HG03064 (cell line): ENCODE data around the gene CARNS1.

Source experiments
- ATAC-seq: cut with Tn5 transposase; IDR thresholded peaks from one replicate; pipeline ENCODE4 v1.9.1; 2021; ENCODE audit warnings: low read depth; ENCODE audit not compliant: unreplicated experiment

Gene CARNS1

DNA sequence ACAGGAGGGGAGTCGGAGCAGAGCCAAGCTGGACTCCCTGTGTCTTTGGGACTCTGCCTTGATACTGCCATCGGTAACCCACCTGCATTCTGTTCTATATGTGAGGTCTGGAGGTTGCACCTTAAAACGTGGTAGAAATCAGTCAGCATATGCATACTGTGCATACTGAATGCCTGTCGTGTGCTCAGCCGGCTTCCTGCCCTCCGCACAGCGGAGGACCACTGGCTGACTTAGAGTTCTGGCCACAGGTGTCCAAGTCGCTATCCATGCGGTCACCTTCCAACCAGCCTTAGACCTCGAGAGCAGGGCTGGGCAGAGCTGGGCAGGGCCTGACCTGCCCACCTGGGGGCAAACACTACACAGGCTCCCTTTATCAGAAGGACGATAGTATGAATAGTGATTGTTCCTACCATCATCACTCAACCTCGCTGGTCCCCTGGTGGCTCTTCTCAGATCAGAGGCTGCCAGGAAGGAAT, 7.8 kb upstream of the CARNS1 start:
- ATAC-seq, result no peak

- no peak for ATAC-seq
These were observed 6.9 kb upstream of the CARNS1 start for GRCh38 chr11:67408437-67409200.

GRCh38 chr11:67409261-67409666, 6.2 kb upstream of the CARNS1 start:
- ATAC-seq, result no peak

DNA sequence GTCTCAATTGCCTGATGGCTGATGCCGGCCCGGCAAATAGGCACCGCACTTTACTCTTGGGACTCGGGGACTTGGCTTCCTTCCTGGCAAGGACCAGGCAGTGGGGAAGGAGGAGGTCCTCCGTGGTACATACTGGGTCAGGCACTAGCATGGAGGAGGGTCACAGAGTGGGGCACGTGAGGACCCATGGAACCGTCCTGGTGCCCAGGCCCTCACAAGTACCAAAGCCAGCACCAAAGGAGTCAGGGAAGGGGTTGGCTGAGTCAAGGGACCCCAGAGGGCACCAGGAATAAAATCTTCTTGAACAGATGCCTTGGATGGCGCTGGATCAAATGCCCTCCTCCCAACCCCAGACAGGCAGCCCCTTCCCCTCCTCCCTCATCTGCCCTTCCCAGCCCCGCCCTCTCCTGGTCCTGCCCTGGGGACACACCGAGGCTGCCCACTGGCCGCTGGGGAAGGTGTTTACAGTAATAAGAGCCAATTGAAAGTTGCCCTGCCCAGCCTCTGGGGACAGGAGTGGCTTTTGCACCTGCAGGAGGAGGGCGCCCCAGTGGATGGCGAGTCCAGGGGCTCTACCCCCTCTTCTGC, 5.6 kb upstream of the CARNS1 start:
- ATAC-seq, result no peak

DNA sequence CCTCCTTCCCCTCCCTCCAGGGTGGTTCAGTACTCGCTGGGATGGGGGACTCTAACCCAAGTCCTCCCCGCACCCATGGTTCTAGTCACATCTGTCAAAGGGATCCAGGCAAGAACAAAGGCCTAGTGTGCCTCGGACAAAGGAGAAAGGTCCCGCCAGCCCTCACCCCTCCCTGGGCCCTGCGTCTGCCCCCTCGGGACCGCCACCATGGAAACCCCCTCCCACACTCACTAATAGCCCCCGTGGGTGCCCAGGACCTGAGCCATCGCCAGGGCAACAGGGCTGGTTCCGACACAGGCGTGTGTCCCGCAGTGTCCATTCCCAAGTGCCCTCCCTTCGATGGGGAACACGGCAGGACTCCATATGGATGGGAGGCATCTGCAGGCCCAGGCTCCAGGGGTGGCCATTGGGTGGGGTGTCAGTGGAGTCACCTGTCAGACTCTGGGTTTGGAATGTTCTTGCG, 5.1 kb upstream of the CARNS1 start:
- no peak for ATAC-seq

DNA sequence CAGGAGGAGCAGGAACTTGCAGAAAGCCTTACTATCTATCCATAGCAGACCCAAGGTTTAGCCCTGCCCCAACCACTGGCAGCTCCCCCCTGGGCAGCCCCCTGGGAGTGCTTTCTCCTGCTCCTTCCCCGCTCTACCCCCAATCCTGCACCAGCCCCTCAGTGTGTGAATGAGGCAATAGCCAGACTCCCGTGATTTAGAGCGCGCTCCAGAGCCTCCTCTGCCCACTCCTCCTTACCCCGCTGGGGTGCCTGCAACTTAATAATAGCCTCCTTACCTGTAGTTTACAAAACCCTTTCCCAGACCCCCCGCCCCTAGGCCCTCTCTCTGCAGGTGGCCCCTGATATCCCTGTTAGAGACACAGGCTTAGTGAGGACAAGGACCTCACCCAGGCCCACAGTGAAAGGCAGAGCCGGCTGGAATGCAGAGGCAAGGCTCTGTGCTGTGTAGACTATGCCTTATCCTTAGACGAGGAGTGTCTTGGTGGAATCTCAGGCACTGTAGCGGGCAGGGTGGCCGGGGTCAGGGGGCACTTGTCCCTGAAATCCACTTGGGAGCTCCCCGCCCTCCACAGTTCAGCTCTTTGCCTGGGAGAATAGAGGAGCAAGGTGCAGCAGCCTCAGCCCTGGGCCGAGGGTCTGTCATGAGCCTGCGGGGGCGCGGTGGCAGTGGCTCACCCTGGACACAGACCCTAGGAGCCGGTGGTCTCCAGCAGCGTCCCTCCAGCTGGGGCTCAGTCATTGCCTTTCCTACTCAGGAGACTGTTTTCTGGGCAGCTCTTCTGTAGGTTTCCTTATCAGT, 4.3 kb upstream of the CARNS1 start:
- ATAC-seq, result no peak

GRCh38 chr11:67411785-67412152, 3.7 kb upstream of the CARNS1 start:
- ATAC-seq, result no peak

- no peak for ATAC-seq
These were observed 2.8 kb upstream of the CARNS1 start for GRCh38 chr11:67412495-67413179.

DNA sequence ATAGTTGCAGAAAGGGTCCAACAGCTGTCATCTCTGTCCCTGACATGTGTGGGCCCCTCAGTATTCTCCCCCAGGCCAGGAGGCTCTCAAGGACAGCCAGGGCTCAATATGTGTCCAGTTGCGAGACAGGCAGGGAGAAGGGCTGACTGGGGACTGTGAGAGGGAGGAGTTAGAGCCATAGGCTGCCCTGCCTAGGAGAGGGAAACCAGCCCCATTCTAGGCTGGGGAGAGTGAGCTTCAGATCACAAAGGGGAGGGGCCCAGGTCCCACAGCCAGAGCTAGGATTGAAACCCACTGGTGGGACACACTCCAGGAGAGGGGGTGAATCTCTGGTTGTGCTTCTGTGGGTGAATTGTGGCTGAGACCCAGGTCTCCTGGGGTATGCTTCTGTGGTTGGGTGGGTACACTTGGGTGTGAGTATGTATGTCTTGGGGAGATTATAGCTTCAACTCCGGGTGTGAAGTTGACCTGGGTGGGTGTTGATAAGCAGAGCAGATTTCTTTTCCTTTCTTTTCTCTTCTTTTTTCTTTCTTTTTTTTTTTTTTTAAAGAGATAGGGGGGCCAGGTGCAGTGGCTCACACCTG, 2.1 kb upstream of the CARNS1 start:
- no peak for ATAC-seq

DNA sequence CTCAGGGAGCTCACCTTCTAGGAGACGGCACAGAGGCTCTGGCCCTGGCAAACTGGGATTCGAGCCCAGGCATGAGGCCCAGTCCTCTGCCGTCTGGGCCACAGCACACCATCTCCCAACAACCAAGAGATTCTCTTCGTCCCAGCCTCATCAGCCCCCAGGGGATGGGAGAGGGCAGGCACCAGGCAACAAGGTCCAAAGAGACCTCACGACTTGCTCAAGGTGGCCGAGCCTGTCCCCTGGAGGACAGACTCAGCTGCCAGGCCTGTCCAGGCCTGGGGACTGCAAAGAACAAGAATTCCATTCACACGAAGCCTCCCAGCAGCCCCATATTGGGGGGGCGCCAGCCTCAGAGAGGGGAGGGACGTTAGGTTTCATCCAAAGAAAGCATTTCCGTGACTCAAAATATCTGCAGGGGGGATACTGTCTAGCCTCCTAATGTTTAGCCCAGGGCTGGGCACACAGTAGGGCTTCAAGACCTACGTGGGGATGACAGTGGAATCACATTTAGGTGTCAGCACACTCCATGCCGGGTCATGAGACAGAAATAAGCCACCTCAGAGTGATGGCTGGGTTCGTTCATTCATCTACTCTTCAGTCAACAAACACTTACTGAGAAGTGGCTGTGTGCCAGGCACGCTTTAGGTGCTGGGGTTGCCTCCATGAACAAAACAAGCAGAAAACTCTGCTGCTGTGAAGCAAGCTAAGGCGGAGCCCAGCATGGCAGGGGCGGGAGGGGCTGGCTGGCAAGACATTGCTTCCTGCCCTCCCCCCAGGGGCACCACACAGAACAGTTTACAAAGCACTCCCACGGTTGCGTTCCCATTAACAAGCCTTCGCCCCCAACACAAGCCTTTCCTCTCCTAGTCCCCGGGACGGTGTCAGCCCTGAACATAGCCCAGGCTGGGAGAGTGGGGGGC, 1.2 kb downstream of the CARNS1 start:
- ATAC-seq, result no peak

GRCh38 chr11:67417425-67417824, 1.9 kb downstream of the CARNS1 start:
- ATAC-seq, result no peak

DNA sequence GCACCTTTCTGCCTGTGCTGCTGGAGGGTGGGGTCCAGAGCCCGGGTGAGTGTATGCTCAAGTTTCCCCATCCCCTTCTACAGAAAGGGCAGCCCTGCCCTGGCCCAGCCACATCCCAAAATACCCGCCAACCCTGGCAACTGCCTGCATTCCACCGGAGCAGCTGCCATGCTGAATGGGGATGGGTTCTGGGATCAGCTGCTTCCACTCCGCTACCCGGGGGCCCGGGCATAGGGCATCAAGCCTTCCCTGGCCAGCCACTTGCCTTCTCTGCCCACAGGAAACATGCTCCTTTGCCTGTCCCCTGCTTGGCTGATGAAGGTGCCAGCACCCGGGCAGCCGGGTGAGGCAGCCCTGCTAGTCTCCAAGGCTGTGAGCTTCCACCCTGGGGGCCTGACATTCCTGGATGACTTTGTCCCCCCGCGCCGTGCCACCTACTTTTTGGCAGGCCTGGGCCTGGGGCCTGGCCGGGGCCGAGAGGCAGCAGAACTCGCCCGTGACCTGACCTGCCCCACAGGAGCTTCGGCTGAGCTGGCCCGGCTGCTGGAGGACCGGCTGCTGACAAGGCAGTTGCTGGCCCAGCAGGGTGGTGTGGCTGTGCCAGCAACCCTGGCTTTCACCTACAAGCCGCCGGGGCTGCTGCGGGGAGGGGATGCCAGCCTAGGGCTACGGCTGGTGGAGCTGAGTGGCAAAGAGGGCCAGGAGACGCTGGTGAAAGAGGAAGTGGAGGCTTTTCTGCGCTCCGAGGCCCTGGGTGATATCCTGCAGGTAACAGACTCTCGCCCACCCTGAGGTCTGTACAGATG, 3.2 kb downstream of the CARNS1 start:
- ATAC-seq, result no peak

GRCh38 chr11:67419325-67420049, 4.0 kb downstream of the CARNS1 start:
- ATAC-seq, result no peak

DNA sequence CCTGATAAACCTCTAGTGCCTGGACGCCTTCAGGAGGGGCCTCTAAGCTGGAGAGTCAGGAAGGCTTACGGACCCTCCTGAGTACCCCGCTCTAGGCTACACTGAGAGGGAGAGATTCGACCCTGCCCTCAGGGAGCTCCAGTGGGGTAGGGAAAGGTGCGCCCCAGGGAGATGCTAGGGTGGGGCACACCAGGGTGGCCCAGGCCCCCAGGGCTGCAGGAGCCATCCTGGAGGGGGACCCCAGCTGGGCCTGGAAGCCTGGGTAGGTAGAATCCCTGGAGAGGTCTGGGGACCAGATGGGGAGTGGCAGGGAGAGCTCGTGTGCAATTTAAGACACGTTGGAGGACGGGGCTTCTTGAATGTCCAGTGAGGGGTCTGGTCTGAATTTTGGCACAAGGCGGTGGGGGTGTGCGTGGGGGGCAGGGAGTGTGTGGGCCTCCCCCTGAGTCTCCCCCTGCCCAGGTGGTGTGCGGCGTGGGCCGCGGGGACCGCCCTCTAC, 4.7 kb downstream of the CARNS1 start:
- ATAC-seq, result no peak

DNA sequence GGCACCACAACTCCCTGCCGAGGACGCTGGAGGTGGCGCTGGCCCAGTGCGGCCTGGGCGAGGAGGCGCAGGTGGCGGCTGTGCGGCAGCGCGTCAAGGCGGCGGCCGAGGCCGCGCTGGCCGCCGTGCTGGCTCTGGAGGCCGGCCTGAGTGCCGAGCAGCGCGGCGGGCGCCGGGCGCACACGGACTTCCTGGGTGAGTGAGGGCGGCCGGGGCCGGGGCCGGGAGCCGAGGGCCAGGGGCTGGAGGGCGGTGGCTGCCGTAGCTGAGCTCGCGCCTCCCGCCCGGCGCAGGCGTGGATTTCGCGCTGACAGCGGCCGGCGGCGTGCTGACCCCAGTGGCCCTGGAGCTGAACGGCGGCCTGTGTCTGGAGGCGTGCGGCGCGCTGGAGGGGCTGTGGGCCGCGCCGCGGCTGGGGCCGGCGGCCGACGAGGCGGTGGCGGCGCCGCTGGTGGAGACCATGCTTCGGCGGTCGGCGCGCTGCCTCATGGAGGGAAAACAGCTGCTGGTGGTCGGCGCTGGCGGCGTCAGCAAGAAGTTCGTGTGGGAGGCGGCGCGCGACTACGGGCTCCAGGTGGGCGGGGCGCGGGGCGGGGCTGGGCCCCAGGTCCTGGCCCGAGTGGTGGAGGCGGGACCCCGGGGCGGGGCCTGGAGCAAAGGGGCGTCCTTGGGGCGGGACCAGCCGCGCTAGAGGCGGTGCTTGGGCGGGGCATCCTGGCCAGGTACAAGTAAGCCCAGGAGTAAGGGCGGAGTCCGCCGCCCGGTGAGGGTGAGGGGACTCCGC, 5.4 kb downstream of the CARNS1 start:
- ATAC-seq, result peak; percentile 83

DNA sequence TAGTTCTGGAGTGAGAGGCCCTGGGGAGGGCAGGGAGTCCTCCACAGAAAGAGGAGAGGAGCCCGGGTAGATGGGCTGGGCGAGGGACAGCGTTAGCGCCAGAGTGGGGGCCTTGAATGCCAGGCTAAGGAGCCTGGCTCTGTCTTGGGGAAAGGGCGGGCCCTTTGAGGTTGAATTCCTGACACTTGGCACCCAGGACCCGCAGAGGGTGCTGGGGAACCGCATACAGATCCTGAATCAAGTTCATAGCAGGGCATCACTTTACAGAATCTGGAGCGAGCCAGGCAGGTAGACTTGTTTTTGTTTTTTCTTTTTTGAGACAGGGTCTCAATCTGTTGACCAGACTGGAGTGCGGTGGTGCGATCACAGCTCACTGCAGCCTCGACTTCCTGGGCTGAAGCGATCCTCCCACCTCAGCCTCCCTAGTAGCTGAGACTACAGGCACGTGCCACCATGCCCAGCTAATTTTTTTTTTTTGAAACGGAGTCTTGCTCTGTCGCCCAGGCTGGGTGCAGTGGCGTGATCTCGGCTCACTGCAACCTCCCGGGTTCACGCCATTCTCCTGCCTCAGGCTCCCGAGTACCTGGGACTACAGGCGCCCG, 6.1 kb downstream of the CARNS1 start:
- no peak for ATAC-seq

DNA sequence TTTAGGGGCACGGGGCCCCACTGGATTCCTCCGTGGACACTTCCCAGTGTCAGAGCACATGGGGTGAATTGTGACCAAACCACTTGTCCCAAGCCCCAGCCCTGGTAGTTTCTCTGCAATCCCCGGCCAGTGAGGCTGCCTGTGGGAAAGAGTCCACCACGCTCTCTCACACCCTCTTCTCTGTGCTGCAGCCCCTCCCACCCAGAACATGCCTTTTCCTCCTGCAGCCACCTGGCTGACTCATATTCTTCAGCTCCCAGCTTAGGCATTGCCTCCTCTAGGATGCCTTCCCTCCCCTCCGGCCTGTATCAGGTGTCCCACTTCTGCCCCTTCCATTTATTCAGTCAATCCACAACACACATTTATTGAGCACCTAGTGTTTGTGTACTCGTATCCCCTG, 7.4 kb downstream of the CARNS1 start:
- ATAC-seq, result no peak
